Thymus (tissue), 11 donors: Measurements from ENCODE around the gene TOPBP1. TPM values are rescaled to one million over a fixed set of nuclear protein-coding genes. Genes with fewer than 3 reads are reported as not detected.

Experiments
- DNase-seq, 9 donors: peaks; one replicate each; pipeline ENCODE4 v3.0.0-alpha.2; 2013; ENCODE audit warnings: low spot score in 9 of 9, low read depth in 6 of 9, missing footprints in 1 of 9
- H3K27ac ChIP-seq, 2 donors: one replicate each; pipeline ENCODE4 v1.5.1; 2013; ENCODE audit warnings: control low read depth in 1 of 2, low read depth in 1 of 2, low read length in 1 of 2, mild to moderate bottlenecking in 1 of 2, moderate library complexity in 1 of 2
- H3K27me3 ChIP-seq, 2 donors: one replicate each; pipeline ENCODE4 v1.5.1; 2013; ENCODE audit warnings: low read length in 1 of 2; ENCODE audit not compliant: control insufficient read depth in 2 of 2, insufficient read depth in 1 of 2
- H3K36me3 ChIP-seq, 2 donors: one replicate each; pipeline ENCODE4 v1.5.1; 2013; ENCODE audit warnings: low read length in 1 of 2, mild to moderate bottlenecking in 1 of 2, moderate library complexity in 1 of 2; ENCODE audit not compliant: control insufficient read depth in 2 of 2, insufficient read depth in 2 of 2
- H3K4me1 ChIP-seq, 2 donors: one replicate each; pipeline ENCODE4 v1.5.1; 2013; ENCODE audit warnings: low read length in 2 of 2; ENCODE audit not compliant: control insufficient read depth in 2 of 2, insufficient read depth in 2 of 2
- H3K4me3 ChIP-seq, 2 donors: one replicate each; pipeline ENCODE4 v1.5.1; 2013; ENCODE audit warnings: low read length in 2 of 2, control low read depth in 1 of 2, mild to moderate bottlenecking in 1 of 2
- H3K9me3 ChIP-seq, 2 donors: one replicate each; pipeline ENCODE4 v1.5.1; 2013; ENCODE audit warnings: low read length in 1 of 2, mild to moderate bottlenecking in 1 of 2; ENCODE audit not compliant: control insufficient read depth in 2 of 2, insufficient read depth in 1 of 2
- WGBS: extraction: QIAGEN DNeasy Blood & Tissue Kit; methylation state at CpG from one replicate; pipeline ENCODE4 v1.1.7; 2013; 5-methylcytosine and 5-hydroxymethylcytosine counted together
- polyA plus RNA-seq: library from polyadenylated mRNA; stranded (reverse); fragments of 200-250 nt; gene quantifications from one replicate; pipeline ENCODE4 v1.2.3, GENCODE V29; 2013
- total RNA-seq: library from RNA; stranded (reverse); fragments of 120-200 nt; gene quantifications from one replicate; pipeline ENCODE4 v1.2.4, GENCODE V29; 2013
- donor health status: healthy.

Gene TOPBP1
- total and polyA plus RNA-seq, 2 donors, result 18.0 to 74.4 TPM

DNA sequence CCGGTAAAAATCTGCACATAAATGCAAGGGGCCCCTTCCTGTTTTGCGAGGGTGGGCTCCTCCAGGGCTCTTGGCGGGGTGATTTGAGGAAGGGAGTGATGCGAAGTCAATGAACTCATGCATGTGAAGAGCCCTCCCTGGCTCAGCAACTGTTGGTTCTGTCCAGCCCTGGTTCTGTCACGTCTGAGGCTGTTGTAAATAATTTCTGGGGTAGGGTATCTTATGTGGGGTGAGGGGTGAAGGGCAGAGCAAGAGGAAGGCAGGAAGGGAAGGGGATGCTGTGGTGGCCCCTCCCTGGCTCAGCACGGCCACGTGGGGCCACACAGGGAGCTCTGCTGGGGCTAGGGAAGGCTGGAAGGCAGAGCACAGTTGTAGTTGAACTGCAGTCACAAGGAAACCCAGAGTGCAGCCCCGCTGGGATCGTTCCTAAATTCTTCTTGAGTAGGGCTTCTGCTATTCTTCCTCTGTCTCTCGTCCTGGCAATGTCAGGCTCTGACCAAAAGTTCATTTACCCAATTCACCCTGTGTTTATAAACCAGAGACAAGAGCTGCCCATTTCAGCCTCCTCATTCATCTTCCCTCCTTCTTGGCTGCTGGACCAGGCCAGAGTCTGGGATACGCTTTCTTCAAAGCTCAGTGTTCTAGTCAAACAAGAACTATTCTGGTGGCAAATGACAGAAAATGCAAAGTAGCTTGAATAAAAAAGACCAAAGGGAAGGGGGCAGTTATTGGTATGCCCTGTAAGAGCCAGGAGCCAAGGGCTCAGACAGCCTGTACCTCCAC, 14.8 kb upstream of the TOPBP1 start:
- 26% methylated on average over 11 of the region's 11 CpGs for WGBS
- Histone ChIP-seq H3K27ac (no peak overlapping the region), H3K36me3 (no peaks in the 10 kb centered on the region), H3K9me3 (no peaks in the 10 kb centered on the region), H3K4me1 (peaks cover 0 to 2% of the 10 kb centered on the region in 2 donors), H3K27me3 (peaks cover 24 to 55% of the 10 kb centered on the region in 2 donors), H3K4me3 (no peak overlapping the region)
- no peak for DNase-seq

DNA sequence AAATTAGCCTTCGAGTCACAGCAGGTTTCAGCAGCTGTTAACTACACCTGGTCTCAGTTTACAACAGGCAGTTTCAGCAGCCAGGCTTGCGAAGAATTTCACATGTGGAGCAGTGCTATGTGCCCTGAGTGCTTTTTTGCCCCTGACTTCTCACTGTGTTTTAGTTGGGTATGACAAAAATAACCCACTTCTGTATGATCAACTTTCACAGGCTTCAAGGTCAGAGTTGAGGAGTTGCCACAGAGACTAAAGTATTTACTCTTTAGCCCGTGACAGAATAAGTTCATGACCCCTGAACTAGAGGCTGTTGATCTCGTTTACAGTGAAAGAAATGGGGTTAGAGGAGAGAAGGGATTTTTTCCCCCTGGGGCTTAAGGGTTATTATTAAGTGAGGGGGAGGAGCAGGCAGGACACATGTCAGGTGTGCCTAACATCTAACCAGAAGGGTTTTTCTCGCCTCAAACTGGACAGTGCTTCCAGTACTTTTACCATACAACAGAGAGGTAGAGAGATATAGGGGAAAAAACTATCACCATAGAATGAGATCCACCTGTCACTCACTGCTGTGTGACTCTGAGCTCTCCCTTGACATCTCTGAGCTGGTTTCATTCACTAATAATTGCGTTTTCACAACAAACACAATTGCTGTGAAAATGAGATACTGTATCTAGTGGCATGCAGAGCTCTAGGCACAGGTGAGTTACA, 14.0 kb upstream of the TOPBP1 start:
- DNase-seq, result no peak
- no peak overlapping the region for H3K27ac ChIP-seq
- H3K4me3 ChIP-seq, result no peak overlapping the region
- WGBS, result 78% methylated on average over 6 of the region's 6 CpGs
- peaks cover 24 to 60% of the 10 kb centered on the region in 2 donors for H3K27me3 ChIP-seq
- H3K9me3 ChIP-seq, result no peaks in the 10 kb centered on the region
- H3K36me3 ChIP-seq, result no peaks in the 10 kb centered on the region
- peaks cover 0 to 2% of the 10 kb centered on the region in 2 donors for H3K4me1 ChIP-seq

DNA sequence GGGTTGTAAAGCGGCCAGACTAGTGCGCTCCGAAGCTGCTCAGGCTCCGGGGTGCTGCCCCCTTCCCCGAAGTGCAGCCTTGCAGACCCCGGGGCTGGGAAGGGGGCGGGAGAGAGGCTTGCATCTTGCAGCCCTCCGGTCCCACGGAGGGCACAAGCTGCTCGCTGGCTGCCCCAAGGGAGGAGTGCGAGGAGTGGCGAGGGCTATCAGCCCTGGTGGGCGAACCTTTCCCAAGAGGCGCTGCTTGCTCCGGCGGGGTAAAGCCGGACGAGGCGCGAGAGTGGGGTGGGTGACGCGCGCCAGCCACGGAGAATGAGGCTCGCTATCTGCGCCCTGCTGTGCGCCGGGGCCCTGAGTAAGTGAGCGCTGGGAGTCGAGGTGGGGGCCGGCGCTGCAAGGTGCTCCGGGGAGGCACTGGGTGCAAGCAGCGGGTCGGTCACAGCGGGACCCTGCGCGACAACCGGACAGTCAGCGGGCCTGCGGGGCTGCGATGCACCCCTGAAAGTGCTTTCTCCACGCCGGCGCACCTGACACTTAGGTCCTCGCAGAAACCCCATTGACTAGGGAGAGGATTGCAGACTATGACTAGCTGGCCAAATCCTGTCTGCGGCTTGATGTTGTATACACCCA, 12.7 kb upstream of the TOPBP1 start:
- Histone ChIP-seq H3K4me3 (no peak overlapping the region), H3K9me3 (no peaks in the 10 kb centered on the region), H3K36me3 (no peaks in the 10 kb centered on the region), H3K4me1 (peaks cover 0 to 2% of the 10 kb centered on the region in 2 donors), H3K27ac (no peak overlapping the region), H3K27me3 (peaks cover 24 to 64% of the 10 kb centered on the region in 2 donors)
- 8% methylated on average over 47 of the region's 47 CpGs for WGBS
- DNase-seq, result no peak

DNA sequence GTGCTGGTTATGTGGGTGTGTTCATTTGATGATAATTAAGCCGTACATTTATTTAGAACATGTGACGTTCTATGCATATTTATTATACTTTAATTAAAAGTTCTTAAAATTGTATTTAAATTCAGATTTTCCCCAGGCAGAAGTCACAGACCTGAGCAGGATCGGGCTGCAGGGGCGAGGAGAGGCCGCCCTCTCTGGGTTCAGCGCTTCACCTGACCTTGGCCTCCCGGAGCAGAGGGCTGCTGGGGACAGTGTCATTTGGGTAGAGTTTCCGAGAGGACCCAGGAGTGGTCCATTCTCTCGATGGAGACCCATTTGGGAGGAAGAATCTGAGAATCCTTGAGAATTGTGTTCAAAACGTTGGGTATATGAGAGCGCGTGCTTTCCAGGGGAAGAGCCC, 12.0 kb upstream of the TOPBP1 start:
- DNase-seq, result no peak
- Histone ChIP-seq H3K36me3 (no peaks in the 10 kb centered on the region), H3K27ac (no peak overlapping the region), H3K27me3 (peaks cover 24 to 64% of the 10 kb centered on the region in 2 donors), H3K9me3 (no peaks in the 10 kb centered on the region), H3K4me3 (no peak overlapping the region), H3K4me1 (peaks cover 0 to 2% of the 10 kb centered on the region in 2 donors)
- 60% methylated on average over 12 of the region's 12 CpGs for WGBS

DNA sequence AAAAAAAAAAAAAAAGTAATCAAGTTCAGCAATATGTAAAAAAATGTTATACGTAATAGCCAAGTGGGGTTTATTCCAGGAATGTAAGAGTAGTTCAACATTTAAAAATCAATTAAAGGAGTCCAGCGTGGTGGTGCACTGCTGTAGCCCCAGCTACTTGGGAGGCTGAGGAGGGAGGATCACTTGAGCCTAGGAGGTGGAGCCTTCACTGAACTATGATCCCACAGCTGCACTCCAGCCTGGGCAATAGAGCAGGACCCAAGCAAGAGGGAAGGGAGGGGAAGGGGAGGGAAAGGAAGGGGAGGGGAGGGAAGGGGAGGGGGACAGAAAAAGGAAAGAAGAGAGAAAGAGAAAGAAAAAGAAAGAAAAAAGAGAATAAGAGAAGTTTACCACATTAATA, 10.7 kb upstream of the TOPBP1 start:
- Histone ChIP-seq H3K4me1 (peaks cover 0 to 2% of the 10 kb centered on the region in 2 donors), H3K36me3 (no peaks in the 10 kb centered on the region), H3K27me3 (peaks cover 24 to 64% of the 10 kb centered on the region in 2 donors), H3K9me3 (no peaks in the 10 kb centered on the region), H3K4me3 (no peak overlapping the region), H3K27ac (no peak overlapping the region)
- 96% methylated on average over 2 of the region's 2 CpGs for WGBS
- DNase-seq, result no peak

DNA sequence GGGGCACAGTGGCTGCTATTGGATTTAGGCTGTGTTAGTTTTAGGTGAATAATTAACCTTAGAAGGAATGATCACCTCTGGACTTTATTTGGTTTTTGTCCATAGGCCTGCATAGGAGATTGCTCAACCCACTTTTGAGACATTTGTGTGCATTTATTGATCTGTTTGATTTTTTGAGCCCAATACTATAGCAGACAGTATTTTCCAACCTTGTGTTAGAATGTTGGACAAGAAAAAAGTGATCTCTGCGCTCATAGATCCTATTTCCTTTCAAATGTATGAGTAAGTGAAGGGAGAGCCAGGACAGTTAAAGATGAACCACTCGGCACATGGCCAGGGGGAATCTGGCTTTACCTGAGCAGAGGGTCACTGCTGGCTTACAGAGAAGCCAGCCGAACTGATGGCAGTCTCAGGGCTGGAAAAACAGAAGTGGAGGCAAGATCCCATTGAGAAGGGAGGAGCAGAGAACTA, 8.8 kb upstream of the TOPBP1 start:
- H3K4me3 ChIP-seq, result no peak overlapping the region
- no peaks in the 10 kb centered on the region for H3K36me3 ChIP-seq
- H3K27me3 ChIP-seq, result peaks cover 16 to 45% of the 10 kb centered on the region in 2 donors
- no peaks in the 10 kb centered on the region for H3K9me3 ChIP-seq
- peaks cover 0 to 2% of the 10 kb centered on the region in 2 donors for H3K4me1 ChIP-seq
- no peak for DNase-seq
- H3K27ac ChIP-seq, result no peak overlapping the region
- 96% methylated on average over 3 of the region's 3 CpGs for WGBS

DNA sequence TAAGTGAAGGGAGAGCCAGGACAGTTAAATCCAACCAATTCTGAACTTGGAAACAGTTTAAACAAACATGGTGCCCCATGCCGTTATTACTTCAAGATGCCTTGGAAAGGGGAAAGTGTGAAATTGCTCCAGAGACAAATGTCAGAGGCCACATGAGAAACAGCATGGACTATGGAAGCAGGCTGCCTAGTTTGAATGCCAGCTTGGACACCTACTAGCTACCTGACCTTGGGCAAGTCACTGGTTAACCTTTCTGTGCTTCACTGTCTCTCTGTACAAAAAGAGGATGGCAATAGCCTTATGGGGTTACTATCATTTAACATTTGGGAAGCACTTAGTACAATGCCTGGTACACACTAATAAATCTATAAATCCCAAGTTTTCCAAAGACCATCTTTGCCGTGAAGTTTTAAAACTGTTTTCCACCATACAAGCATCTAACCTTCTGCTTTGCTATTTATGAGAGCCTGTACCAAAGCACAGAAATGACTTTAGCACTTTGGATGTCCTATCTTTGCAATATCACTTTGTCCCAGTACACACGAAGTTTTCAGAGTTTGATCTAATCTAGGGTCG, 8.3 kb upstream of the TOPBP1 start:
- H3K4me1 ChIP-seq, result peaks cover 0 to 2% of the 10 kb centered on the region in 2 donors
- no peak for DNase-seq
- no peak overlapping the region for H3K27ac ChIP-seq
- H3K9me3 ChIP-seq, result no peaks in the 10 kb centered on the region
- H3K36me3 ChIP-seq, result no peaks in the 10 kb centered on the region
- peaks cover 12 to 40% of the 10 kb centered on the region in 2 donors for H3K27me3 ChIP-seq
- 96% methylated on average over 4 of the region's 4 CpGs for WGBS
- no peak overlapping the region for H3K4me3 ChIP-seq

DNA sequence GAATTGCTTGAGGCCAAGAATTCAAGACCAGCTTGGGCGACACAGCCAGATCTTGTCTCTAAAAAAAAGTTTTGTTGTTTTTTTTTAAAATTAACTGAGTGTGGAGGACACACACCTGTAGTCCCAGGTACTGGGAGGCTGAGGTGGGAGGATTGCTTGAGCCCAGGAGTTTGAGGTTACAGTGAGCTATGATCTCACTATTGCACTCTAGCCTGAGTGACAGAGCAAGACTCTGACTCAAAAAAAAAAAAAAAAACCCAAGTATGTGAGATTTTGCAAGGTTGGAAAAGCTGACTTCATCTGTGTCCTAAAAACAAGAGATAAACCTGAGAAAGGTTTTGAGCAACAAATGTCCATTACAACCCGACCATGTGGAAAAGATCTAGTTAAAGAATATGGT, 5.4 kb upstream of the TOPBP1 start:
- no peak for DNase-seq
- Histone ChIP-seq H3K9me3 (no peaks in the 10 kb centered on the region), H3K4me1 (peaks cover 5 to 6% of the 10 kb centered on the region in 2 donors), H3K36me3 (no peaks in the 10 kb centered on the region), H3K27ac (no peak overlapping the region), H3K4me3 (no peak overlapping the region), H3K27me3 (peaks cover 0 to 11% of the 10 kb centered on the region in 2 donors)
- WGBS, result 93% methylated on average over 2 of the region's 2 CpGs
